Measurements from ENCODE around the gene TWF2.

Gene TWF2

DNA sequence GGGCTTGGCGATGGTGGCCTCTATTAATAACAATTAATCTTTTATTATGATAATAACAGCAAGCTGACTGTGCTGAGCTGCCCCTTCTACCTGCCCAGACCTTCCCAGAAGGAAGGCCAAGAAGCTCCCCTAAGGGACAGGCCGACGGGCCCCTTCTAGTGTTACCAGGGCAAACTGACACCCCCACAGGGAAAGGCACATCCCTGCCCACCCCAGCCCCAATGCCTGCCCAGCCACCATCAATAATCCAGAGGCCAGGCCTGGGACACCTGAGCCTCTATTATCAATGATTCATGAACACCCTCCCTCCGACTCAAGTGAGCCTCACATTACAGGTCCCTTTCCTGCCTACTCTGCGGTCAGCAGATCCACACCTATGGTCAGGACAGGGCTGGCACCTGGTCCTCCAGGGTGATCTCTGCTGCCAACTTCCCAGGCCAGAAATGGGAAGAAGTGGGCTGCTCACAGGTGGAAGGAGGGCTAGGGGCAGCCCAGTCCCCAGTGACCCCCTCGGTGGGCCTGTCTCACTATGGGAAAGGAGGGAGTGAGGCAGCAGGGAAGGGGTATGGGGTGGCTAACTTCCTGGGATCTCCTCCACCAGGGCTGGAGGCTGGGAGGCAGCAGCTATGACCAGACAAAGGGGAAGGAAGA lies 1.8 kb downstream of the TWF2 start:
- H3K4me3 ChIP-seq (ENCODE audit: low read length): no peak overlapping the region
- TF ChIP-seq ZNF274 (IDR thresholded peaks at IDR 0.05; ENCODE audit: low read depth, low read length): no peak

DNA sequence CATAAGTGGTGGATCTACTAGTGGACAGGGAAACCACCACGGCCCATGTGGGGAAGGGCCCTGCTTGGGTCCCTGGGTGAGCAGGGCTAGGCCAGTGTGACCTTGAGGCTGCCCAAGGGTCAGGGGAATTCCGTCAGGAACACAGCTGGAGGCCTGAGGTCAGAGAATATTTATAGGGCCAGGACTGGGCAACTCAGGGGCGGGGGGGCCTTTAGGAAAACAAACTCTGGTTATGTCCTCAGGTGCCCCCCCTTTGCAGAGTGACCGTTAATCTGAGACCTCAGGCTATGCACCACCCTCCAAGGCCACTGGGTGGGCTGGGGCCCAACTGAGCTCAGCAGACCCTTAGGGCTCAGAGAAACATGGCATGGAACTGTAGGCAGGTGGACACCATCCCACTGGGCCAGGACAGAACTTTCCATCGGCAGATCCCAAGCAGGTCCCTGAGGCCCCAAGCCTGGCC lies 2.5 kb downstream of the TWF2 start:
- TF ChIP-seq ZNF274 (IDR thresholded peaks at IDR 0.05; ENCODE audit: low read depth, low read length): no peak
- H3K4me3 ChIP-seq (ENCODE audit: low read length): no peak overlapping the region

- TF ChIP-seq ZNF274 (IDR thresholded peaks at IDR 0.05; ENCODE audit: low read depth, low read length): no peak
- no peak overlapping the region for H3K4me3 ChIP-seq (ENCODE audit: low read length)
These were observed 4.2 kb downstream of the TWF2 start for GRCh38 chr3:52234516-52235447.

GRCh38 chr3:52233968-52234367 lies 5.0 kb downstream of the TWF2 start:
- H3K4me3 ChIP-seq (ENCODE audit: low read length): no peak overlapping the region

DNA sequence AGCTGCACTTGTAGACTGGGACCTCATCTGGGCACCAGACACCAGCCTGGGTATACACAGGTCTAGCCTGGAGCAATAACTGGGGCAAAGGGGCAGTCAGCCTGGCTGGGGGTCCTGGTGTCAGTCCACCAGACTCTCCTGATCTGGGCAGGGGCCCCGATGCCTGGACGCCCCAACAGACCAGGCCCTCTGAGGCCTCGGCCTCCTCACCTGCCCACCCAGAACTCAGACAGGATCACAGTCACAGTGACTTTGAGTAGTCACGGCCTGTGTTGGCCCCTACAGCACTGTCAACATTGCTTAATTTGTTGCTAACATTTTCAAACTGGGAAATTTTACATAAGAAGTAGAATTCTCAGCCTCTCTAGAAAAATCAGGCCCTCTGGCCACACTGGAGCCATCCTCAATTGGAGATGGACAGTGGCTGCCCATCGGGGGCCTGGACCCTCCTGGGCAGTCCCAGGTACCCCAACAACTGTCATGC lies 5.8 kb downstream of the TWF2 start:
- TF ChIP-seq ZNF274 (IDR thresholded peaks at IDR 0.05; ENCODE audit: low read depth, low read length): no peak
- no peak overlapping the region for H3K4me3 ChIP-seq (ENCODE audit: low read length)

More at GRCh38 chr3:52233968-52234367, 5.0 kb downstream of the TWF2 start:
- TF ChIP-seq ZNF274 (IDR thresholded peaks at IDR 0.05; ENCODE audit: low read depth, low read length): no peak

DNA sequence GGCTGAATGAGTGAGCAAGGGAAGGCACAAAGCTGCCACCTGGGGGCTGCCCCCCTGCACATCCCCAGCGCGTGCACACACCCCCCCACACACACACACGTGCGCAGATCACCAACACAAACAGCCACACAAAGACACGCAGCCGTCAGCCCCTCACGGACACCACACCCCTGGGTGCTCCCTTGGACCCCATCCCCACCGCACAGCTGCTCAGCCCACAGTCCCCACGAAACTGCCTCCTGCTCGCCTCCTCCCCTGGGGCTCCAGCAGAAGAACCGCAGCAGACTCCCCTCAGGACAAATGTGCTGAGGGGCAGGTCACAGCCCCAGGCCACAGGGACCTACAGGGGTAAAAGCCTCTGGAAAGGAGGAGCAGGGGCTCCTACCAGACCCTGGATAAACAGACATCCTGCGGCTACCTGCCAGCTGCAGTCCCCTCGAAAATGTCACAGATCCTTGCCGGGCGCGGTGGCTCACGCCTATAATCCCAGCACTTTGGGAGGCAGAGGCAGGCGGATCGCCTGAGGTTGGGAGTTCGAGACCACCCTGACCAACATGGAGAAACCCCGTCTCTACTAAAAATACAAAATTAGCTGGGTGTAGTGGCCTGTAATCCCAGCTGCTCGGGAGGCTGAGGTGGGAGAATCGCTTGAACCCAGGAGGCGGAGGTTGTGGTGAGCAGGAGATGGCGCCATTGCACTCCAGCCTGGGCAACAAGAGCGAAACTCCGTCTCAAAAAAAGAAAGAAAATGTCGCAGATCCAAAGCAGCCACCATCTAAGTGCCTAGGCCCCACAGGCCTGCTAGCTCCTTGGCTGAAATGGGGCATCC lies 6.5 kb downstream of the TWF2 start:
- TF ChIP-seq ZNF274 (IDR thresholded peaks at IDR 0.05; ENCODE audit: low read depth, low read length): no peak
- no peak overlapping the region for H3K4me3 ChIP-seq (ENCODE audit: low read length)

GRCh38 chr3:52231502-52232278 lies 7.3 kb downstream of the TWF2 start:
- H3K4me3 ChIP-seq (ENCODE audit: low read length): no peak overlapping the region
- no peak for TF ChIP-seq ZNF274 (IDR thresholded peaks at IDR 0.05; ENCODE audit: low read depth, low read length)

DNA sequence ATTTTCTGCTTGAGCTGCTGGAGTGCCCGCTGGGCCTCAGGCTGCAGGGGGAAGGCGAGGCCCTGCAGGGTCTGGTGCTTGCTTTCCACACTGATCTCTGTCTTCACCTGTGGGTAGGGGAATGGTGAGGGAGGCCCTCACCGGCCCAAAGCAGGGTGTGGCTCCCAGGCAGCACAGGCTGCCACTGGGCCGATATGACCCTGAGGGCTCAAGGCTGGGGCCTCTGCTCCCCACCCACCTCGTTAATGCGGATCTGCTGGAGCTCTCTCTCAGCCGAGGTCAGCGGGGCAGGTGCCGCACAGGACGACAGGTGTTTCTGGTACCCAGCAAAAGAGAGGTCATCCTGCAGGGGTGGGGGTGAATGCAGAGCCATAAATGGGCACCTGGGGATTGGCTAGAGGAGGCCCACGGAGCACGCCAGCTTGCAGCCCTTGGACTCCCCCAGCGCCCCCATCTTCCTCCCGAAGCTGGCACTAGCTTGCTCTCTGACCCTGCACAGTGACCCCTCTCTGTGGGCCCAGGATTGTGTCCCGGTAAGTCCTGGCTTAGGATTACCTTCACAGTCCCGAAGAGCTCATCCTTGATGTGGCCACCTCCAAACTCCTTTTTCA lies 8.0 kb downstream of the TWF2 start:
- no peak for TF ChIP-seq ZNF274 (IDR thresholded peaks at IDR 0.05; ENCODE audit: low read depth, low read length)
- H3K4me3 ChIP-seq (ENCODE audit: low read length): no peak overlapping the region

GRCh38 chr3:52230461-52230860 lies 8.5 kb downstream of the TWF2 start:
- no peak for TF ChIP-seq ZNF274 (IDR thresholded peaks at IDR 0.05; ENCODE audit: low read depth, low read length)
- no peak overlapping the region for H3K4me3 ChIP-seq (ENCODE audit: low read length)

GRCh38 chr3:52229656-52230055 lies 9.3 kb downstream of the TWF2 start:
- H3K4me3 ChIP-seq (ENCODE audit: low read length): no peak overlapping the region
- TF ChIP-seq ZNF274 (IDR thresholded peaks at IDR 0.05; ENCODE audit: low read depth, low read length): no peak

GRCh38 chr3:52228751-52229291 lies 10.1 kb downstream of the TWF2 start:
- no peak for TF ChIP-seq ZNF274 (IDR thresholded peaks at IDR 0.05; ENCODE audit: low read depth, low read length)
- no peak overlapping the region for H3K4me3 ChIP-seq (ENCODE audit: low read length)

DNA sequence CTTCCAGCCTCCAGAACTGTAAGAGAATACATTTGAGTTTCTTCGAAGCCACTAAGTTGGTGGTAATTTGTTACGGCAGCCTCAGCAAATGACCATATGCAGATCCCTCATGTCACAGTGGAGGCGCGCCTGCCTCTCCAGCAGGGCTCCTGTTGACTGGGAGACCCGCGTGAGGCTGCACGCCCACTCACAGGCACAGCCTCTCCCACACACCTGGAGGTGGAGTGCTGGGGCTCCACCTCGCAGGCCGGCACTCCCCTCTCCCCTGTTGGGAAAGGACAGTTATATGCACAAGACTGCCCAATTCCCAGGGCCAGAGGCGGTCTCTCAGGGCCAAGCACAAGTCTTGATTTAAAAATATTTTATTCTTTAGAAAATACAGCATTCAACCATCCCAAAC lies 10.7 kb downstream of the TWF2 start:
- no peak overlapping the region for H3K4me3 ChIP-seq (ENCODE audit: low read length)
- no peak for TF ChIP-seq ZNF274 (IDR thresholded peaks at IDR 0.05; ENCODE audit: low read depth, low read length)

DNA sequence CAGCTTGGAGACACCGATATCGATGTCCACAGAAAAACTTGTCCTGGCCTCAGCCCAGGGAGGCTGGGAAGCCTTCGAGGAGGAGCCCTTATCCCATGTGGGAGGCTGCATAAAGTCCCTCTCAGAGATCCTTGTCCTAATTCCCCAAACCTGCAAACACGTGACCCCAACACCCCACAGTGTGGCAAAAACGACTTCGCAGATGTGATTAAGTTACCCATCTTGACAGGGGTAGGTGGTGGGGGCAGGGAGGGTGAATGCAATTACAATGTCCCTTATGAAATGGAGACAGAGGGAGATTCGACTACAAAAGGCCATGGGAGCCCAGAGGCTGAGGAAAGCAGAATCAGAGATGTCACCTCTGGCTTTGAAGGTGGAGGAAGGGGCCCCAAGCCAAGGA lies 11.2 kb downstream of the TWF2 start:
- no peak for TF ChIP-seq ZNF274 (IDR thresholded peaks at IDR 0.05; ENCODE audit: low read depth, low read length)
- H3K4me3 ChIP-seq (ENCODE audit: low read length): no peak overlapping the region
